ENCODE results near the gene NPC2.
"Not testable (repeated sequence)": the region's sequence is repeated elsewhere in the genome, so short reads cannot be mapped to it uniquely, and the experiment has no call there.

NPC2 gene

DNA sequence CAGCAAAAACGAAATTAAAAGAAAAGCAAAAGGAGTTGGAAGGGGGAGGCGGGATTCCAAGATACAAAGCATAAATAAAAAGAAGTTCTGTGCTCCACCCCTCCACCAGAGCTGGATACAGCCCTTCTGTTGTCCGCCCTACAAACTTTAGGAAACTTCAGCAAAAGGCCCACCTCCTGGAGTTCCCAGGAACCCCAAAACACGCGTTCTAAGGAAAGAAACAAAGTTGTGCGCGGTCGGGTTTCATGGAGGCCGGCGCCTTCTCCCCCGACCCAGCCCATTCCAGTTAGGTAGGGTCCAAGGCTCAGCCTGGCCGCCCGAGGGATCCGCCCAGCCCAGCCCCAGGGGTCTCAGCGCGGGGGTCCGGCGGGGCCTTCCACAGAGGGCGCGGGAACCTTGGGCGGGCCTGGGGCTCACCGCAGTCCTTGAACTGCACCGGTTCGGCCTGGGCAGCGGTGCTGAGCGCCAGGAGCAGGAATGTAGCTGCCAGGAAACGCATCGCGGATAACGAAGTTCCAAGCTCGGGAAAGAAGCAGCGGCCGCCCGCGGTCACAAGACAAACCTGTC is at the start of gene NPC2:
Gene NPC2 (minus strand): TSS at position 530 of the 567 bp plus-strand sequence. CDS start 31 bp downstream, at position 499.
- DNase-seq, result no peak

- no peak for DNase-seq
Observed at GRCh38 chr14:74542056-74542685, 49.1 kb upstream of the NPC2 start.

DNA sequence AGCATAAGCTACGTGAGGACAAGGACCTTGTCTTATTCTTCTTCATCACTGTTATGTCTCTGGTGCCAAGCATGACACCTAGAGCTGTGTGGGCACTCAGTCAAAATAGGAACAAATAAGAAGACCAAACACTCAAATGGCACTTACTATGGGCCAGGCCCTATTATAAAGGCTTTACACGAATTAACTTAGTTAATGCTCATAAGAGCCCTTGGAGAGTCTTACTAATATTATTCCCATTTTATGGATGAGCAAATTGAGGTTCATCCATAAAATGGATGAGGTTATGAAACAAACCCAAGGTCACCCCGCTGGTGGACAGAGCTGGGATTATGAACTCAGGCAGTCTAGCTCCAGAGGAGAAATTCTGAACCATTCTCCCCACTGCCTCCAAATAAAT is 48.1 kb upstream of the NPC2 start:
- no peak for DNase-seq

GRCh38 chr14:74539503-74539902 is 46.4 kb upstream of the NPC2 start:
- no peak for DNase-seq

DNA sequence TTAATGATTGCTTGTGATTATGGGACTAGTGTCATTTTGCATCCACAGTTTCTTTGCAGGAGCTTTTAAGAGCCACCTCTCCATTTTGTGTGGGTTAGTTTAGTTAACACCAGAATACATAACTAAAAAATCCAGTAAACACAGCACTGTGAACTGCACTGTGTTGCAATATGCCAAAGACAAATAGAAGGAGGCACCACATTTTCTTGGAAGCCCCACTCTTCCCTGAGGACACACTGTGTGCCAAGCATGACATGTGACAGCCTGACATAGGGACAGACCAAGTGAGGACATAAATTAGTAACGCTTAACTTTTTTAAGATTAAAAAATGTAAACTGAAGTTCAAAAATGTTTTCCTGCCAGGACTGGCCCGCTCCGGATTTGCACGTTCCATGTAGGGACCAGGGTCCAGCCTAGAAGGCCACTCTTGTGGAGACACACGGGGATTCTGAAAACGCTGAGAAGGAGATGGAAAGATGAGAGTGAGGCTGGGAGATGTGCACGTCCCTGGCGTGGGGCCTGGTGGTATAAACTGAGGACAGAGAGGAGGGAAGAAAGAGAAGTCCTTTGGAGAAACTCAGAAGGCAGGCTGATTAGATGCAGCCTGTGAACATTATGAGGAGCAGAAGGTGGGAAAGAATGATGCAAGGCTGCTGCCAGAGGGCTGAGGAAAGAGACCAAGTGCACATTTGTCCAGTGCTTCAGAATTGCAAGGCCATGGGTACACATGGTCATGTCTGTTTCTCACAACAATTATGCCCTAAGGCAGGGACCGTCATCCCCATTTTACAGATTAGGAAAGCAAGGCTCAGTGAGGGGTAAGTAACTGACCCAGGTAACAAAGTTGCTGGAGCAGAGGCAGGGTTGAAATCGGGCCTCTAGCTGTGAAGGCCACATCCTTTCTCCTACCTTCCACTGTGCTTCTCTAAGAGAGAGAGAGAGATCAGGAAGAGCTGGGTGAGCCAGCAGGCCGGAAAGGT is 45.6 kb upstream of the NPC2 start:
- DNase-seq, result no peak

DNA sequence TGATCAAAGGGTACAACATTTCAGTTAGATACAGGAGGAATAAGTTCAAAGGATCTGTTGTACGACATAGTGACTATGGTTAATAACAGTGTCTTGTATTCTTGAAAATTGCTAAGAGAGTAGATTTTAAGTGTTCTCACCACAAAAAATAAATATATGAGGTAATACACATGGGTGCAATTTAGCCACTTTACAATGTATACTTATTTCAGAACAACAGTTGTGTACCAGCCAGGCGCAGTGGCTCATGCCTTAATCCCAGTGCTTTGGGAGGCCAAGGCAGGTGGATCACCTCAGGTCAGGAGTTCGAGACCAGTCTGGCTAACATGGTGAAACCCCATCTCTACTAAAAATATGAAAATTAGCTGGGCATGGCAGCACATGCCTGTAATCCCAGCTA is 43.2 kb upstream of the NPC2 start:
- not testable (repeated sequence) for DNase-seq

- no peak for DNase-seq
Observed at GRCh38 chr14:74535756-74536325, 42.7 kb upstream of the NPC2 start.

- no peak for DNase-seq
Observed at GRCh38 chr14:74533576-74533975, 40.5 kb upstream of the NPC2 start.

- DNase-seq, result no peak
Observed at GRCh38 chr14:74532246-74532645, 39.1 kb upstream of the NPC2 start.

DNA sequence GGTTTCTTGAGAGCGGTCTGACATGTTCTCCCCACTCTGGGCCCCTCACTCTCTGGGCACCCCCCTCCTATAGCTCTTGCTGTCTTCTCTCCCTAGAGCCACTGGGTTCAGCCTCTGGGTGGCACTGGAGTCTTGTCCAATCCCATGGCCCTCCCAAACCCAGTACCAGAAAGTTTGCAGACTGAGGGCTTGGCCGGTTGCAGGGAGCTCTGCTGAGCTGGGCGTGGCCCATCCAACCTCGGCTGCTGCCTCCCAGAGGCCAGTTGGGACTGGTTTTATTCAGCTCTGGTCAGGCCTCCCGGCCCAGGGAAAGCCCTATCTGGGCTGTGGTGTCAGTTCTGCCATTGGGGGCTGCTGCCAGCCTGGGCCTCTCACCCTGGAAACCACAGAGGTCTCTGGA is 38.4 kb upstream of the NPC2 start:
- DNase-seq, result no peak

DNA sequence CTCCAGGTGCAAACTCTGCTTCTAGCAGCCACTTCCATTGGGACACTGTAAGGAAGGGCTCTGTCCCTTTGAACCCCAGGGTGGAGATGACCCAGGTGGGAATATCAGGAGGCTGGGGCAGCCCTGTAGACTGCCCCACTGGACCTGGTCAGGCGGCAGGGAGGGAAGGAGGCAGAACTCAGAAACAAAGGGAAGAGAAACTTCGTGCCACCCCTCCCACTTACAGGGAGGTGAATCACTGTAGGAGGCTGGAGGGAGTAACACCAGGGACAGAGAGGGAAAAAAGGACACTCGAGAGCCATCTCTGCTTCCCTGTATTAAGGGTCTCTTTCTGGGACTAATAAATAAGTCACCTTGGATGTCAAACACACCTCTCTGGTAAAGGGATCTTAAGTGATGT is 37.9 kb upstream of the NPC2 start:
- no peak for DNase-seq

DNA sequence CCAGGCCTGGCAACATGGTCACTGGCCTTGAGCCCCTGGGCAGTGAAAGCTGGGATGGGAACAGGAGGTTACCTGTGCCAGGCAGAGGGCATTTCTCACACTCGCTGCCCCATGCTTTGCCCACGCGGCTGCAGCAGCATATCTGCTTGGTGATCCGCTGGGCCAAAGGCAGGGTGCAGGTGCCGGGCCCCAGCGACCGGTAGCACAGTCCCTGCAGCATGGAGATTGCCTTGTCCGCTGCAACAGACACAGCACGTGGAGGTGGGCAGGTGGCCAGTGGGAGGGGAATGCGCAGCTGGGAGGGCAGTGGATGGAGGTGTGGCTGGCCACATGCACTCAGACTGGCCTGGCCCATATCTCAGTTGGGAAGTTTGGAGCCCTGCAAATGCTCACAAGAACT is 35.8 kb upstream of the NPC2 start:
- no peak for DNase-seq

GRCh38 chr14:74528406-74528805 is 35.3 kb upstream of the NPC2 start:
- no peak for DNase-seq

- no peak for DNase-seq
Observed at GRCh38 chr14:74527736-74528280, 34.7 kb upstream of the NPC2 start.

- no peak for DNase-seq
Observed at GRCh38 chr14:74526854-74527585, 33.9 kb upstream of the NPC2 start.

DNA sequence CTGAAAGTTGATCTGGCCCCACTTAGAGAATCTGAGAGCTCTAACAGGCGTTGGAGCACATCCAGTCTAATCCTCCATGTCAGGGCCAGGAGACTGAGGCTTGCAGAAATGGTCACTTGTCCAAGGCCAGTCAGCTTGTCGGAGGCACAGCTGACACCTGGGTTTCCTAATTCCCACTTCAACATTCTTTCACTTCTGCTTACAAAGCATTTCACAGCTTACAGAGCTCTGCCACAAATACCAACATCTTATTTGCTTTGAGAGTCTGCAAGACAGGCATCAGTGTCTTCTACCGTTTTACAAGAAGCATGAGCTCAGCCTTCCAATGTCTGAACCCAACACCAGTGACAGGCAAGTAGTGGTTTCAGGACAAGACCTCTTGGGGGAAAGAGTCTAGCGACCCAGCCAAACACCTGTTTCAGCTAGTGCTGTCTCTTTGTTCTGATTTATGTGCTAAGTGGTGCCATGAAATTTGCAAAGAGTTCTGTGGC is 32.3 kb upstream of the NPC2 start:
- no peak for DNase-seq

DNA sequence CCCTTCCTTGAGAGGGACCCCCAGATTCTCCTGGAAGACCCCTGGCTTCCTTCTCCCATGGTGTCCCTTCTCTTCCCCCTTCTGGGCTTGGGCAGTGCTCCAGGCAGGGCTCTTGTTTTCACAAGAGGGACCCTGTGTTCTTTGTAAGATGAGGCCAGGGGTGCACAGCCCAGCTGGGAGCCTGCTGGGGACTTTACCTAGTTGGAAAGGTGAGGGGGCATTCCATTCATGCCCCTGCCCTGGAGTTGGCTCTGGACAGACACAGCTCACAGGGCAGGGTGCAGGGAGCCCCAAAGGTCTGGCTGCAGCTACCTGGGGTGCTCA is 31.7 kb upstream of the NPC2 start:
- DNase-seq, result no peak

DNA sequence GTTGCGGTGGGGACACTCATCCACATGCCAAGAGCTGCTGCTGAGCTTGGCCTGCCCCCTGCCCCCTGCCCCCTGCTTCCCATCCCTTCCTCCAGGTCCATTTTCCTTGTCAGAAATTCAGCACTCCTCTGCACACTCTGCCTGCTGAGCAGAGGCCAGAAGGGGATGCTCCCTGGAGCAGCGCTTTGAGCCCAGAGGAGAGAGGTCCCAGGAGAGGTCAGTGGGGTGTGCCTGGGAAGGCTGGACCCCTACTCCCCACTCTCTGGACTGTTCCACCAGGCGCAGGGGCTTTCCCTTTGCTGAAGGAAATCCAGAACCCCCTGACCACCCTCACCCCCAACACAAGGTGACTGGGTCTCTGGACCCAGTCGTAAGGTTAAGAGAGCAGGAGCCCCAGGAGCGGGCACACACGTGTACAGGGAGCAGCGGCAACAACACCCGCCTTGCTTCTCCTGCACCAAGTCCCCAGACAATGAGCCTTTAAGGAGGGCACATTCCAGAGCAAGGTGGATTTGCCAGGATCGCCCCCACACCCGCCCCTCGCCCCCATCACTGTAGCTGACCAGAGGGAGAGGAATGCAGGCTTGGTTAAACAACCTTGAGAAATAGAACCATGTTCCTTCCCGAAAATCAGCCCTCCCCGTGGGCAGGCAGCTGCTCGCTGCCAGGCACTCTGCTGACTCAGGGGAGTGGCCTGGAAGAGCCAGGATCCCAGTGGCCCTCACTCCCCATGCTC is 31.1 kb upstream of the NPC2 start:
- no peak for DNase-seq

DNA sequence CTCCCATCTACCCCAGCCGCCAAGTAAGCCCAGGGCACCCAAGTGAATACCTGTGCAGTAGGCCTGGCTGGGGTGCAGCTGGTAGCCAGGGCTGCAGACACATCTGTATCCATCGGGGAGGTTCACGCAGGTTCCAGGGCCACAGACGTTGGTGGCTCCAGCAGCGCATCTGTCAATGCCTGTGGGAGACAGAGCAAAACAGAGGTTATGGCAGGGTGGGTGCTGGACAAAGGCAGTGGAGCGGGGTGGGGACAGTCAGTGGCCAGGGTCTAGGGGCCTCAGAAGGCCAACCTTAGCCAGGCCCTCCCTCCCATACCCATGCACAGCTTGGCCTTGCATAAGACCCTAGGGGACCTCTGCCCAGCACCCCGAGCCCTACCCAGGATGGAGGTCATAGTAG is 29.6 kb upstream of the NPC2 start:
- no peak for DNase-seq

DNA sequence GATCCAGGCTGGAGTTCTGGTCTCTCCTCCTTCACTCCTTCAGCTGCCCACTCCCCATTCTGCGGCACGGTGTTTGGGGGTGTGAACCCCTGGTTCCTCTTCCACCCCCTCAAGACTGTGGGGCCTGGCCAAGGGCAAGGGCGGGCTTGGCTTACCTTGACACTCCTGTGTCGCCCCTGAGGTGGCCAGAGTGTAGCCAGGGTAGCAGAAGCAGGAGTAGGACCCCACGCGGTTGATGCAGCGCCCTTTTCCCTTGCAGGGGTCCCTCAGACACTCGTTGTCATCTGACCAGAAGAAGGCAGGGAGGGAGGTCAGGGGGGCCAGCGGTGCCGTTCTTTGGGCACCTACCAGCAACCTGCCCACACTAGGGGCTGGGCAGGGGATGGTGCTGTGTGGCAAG is 28.7 kb upstream of the NPC2 start:
- no peak for DNase-seq

DNA sequence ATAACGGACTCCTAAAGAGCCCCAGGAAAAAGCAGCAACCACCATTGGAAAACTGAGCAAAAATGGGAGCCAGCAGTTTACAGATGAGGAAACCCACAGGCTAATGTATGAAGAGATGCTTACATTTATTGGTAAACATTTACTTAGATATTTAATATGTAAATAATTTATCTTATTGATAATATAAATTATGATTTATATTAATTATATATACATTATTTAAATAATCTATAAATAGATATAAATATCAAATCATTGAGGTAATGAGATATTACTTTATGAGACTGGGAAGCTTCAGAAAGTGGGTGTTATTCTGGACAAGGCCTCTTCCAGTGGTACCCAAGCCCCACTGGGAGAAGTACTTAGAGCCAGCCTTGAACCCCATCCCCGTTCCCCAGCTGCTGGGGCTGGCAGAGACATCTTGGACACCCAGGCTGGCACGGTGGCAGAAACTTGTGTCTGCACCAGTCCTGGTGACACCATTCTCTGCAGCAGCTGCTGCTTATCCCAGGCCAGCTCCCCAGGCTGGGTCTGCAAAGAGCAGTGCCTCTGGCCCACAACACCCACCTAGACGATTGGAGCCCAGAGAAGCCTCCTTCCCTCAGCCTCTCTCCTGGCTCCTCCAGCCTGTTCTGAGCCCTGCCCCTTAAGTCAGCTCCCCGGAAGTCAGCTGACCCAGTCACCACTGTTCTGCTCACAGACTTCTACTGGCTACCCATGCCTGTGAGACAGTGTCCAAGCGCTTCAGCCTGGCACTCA is 26.4 kb upstream of the NPC2 start:
- no peak for DNase-seq

Data from activated T-cell treated with anti-CD3 and anti-CD28 coated beads, Interleukin-2, amount 50 U/mL, for 1 hour (primary cell).